Measurements from ENCODE around the gene DNASE1.

GRCh38 chr16:3651461-3652372 is 2.8 kb upstream of the DNASE1 start:
- TF ChIP-seq CTCF (IDR thresholded peaks at IDR 0.05 in 4 of 5, conservative IDR thresholded peaks at IDR 0.05 in 1 of 5) (no peak), POLR2A (IDR thresholded peaks at IDR 0.05) (no peak)

All from gastrocnemius medialis (tissue), 4 donors.